PC-3 (cell line): ENCODE data around the gene MEF2C.

Experiments
- EZH2 ChIP-seq: fragments of 300-600 bp; sonication (generic); IDR thresholded peaks from one replicate; pipeline ENCODE4 v1.6.1; 2017; ENCODE audit warnings: antibody characterized with exemption, mild to moderate bottlenecking, low read length; ENCODE audit not compliant: unreplicated experiment
- EZH2phosphoT487 ChIP-seq: fragments of 300-600 bp; sonication (generic); IDR thresholded peaks from 2 replicates; pipeline ENCODE4 v1.6.1; 2018; ENCODE audit warnings: mild to moderate bottlenecking, antibody characterized with exemption, low read length, borderline replicate concordance
- TF ChIP-seq, protein P1 (sequence below): fragments of 300-600 bp; sonication (generic); conservative IDR thresholded peaks from 2 replicates; pipeline ENCODE4 v1.5.1; 2017; ENCODE audit warnings: antibody characterized with exemption, low read depth, mild to moderate bottlenecking, low read length

GRCh38 chr5:88875341-88876234 lies 7.4 kb downstream of the MEF2C start:
- TF ChIP-seq, protein P1, sequence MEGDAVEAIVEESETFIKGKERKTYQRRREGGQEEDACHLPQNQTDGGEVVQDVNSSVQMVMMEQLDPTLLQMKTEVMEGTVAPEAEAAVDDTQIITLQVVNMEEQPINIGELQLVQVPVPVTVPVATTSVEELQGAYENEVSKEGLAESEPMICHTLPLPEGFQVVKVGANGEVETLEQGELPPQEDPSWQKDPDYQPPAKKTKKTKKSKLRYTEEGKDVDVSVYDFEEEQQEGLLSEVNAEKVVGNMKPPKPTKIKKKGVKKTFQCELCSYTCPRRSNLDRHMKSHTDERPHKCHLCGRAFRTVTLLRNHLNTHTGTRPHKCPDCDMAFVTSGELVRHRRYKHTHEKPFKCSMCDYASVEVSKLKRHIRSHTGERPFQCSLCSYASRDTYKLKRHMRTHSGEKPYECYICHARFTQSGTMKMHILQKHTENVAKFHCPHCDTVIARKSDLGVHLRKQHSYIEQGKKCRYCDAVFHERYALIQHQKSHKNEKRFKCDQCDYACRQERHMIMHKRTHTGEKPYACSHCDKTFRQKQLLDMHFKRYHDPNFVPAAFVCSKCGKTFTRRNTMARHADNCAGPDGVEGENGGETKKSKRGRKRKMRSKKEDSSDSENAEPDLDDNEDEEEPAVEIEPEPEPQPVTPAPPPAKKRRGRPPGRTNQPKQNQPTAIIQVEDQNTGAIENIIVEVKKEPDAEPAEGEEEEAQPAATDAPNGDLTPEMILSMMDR: no peak
- TF ChIP-seq EZH2phosphoT487 (no peak), EZH2 (no peak)
